Measurements from ENCODE around the gene MPST.

Gene MPST

DNA sequence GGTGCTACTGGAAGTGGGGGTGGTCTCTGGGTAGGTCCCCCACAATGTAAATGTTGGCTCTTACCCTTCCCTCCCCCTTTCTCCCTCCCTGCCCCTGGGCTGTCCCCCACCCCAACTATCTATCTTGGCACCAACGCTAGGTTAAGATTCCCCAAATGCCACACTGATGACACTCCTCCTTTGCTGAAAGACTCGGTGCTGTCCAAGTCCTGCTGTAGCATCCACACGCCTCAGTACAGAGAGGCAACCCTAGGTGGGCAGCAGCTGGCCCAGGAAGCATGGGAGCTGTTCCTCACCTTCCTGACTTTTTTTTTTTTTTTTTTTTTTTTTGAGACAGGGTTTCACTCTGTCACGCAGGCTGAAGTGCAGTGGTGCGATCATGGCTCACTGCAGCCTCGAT is 28.6 kb downstream of the MPST start:
- no peak for DNase-seq

DNA sequence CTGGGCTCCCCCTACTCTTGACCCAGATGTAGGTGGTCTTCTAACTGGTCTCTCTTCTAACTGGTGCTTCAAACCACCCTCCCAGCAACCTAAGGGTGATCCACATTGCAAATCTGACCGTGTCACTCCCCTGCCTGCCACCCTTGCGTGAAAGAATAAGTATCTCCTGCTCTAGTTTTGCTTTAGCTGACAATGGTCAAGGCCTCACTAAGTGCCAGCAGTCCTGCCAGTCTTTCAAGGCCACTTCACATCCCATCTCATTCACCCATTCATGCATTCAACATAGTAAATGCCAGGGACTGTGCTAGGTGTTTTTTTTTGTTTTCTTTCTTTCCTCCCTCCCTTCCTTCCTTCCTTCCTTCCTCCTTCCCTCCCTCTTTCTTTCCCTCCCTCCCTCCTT is 29.7 kb downstream of the MPST start:
- no peak for DNase-seq

DNA sequence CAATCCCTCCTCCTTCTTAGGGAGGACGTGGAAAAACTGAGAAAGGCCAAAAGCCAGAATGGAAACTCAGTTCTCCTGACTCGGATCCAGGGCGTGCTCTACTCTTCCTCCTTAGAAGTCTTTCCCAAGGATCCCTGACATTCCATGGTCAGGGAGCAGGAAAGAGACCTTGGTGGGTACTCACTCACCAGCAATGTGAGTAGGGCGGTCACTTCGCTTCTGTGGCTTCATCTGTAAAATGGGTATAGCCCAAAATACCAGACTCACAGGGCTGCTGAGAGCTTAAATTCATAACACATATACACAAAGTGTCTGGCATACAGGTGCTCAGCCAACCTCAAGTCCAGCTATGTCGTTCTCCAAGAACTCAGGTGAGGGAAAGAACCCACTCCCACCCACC is 31.4 kb downstream of the MPST start:
- no peak for DNase-seq

DNA sequence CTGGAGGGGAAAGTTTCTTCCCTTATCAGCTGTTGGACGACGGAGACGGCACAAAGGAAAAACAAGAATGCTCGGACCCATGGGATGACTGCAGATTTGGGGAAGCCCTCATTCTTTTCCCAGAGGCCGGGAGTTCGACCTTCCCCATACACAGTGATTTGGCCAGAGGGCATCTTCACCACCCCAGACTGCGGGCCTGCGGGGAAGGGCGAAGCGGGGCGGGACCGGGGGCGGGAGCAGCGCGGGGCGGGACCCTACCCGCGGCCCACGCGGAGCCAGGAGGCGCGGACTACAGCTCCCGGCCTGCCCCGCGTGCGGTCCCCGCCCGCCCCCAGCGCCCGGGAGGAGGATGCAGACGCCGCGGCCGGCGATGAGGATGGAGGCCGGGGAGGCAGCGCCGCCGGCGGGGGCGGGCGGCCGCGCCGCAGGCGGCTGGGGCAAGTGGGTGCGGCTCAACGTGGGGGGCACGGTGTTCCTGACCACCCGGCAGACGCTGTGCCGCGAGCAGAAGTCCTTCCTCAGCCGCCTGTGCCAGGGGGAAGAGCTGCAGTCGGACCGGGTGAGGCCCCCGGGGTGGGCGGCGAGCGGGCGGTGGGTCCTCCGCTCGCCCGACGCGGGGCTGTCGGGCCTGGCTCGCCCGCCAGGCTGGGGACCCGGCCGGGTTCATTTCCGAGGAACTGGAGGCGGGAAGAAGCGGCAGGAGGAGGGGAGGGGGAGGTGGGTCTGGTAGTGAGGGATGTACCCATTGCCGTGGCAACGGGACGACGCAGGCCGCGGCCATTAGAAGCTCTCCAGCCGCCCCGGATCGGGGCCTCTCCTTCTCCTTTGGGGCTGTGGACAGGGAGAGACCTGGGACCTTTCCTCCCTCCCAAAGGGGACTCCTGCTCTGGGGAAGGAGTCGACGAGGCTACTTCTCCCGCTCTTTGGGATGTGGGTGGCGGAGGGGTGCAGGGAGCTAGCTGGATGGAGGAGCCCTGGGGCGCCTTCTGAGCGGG is 32.1 kb downstream of the MPST start, which contains the start of gene KCTD17:
Gene KCTD17 (plus strand): TSS at position 352 of the 995 bp plus-strand sequence. CDS start 19 bp downstream, at position 371.
- DNase-seq, result peak; percentile 79 to 82

DNA sequence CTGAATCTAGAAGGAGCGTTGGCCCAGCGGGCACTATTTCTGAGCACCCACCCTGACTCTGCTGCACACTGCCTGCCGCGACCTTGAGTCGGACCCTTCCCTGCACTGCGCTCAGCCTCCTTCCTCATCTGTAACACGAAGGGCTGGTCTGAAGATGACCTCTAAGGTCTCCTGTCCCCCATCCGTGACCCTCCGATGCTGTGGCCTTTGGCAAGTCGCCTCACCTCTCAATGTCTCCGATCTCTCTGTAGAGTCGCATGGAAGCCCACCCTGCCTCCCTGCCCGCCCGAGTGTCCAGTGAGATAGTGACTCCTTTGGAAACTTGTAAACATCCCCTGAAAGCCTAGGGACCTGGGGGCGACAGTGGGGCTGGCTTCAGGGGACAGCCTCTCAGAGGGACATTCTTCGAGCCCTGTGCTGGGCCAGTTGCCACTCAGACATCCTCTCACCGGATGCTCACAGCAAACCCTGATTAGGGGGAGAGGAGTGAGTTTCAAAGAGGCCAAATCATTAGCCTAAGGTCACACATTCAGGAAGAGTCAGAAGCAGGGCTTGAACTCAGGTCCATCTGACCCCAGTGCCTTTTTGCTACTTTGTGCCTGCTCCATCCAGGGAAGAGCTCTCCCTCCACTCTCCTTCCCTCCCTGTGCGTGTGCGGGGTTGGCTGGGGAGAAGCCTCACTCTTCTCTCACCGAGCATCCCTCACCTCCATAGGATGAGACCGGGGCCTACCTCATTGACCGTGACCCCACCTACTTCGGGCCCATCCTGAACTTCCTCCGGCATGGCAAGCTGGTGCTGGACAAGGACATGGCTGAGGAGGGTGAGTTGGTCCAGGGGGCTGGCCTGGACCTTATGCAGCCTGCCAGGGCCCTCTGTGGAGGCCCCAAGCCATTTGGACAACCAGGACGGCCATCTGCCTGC is 33.1 kb downstream of the MPST start:
- no peak for DNase-seq

DNA sequence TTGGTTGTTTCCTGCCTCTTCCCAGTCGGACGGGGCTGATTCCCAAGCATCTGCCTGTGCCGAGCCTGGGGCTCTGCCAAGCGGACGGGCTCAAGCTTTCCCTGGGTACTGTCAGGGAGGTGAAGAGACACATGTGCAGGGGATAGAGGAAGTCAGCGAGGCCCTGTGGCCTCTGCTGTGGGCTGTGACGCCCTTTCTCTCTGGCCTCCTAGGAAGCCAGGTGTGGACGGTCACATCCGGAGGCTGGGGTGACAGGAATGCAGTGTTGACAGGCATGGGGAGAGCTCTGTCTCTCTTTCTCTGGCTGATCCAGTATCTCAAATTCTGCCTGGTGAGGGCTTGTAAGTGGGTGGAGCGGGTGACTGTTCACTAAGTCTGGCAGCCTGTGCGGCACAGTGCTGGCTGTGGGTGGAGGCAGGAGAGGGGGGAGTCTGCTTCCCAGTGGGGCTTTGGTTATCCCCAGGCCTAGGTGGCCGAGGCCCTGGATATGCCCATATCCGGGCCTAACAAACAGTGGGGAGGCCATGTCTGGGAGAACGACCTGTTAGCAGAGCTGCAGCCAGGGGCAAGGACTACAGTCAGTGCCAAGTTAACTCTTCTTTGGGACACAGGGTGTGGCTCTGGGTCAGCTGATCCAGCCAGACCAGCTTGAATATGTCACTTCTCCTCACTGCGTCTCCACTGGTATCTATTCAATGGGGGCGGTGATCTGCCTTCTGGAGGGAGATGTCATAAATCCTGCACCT is 33.9 kb downstream of the MPST start:
- DNase-seq, result no peak

DNA sequence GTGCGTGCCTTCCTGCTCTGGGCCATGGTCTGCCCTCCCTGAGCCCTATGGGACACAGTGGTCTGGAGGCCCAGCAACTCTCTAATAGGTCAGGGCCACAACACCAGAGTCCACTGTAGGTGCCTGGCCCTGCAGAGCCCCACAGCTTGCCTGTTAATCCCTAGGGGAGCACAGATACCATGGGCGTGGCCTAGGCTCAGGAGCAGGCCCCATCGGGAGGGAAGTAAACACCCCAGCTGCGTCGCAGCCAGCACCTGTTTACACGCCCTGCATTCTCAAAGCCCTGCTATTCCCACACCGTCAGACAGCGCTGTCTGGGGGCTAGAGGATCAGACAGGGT is 34.5 kb downstream of the MPST start:
- no peak for DNase-seq

DNA sequence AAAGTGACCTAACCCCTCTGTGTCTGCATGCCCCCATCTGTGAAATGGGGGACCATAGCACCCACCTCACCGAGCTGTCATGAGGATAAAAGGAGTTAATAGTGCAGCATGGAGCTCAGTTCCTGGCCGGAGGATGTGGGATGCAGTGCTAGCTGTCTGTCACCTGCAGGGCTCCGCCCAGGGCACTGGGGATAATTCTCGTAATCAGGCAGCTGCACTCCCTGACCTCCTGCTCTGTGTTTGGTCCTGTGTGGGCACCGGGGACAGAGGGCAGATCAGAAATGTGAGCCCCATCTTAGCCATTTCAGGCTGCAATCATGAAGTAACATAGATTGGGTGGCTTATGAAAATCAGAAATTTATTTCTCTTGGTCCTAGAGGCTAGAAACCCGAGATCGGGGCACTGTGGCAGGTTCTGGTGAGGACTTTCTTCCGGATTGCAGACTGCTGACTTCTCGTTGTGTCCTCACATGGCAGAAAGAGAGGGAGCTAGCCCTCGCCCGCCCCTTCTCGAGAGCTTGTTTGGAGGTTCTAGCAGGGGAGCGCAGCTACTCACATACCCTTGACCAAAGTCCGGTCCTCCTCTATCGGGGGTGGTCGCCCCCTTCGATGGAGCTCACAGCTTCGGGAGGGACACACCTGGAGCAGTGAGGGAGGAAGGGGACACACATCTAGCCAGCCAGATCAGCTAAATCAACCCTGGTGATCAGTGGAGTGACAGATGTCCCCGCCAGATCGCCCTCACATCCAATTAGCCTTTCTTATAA is 35.2 kb downstream of the MPST start:
- no peak for DNase-seq

DNA sequence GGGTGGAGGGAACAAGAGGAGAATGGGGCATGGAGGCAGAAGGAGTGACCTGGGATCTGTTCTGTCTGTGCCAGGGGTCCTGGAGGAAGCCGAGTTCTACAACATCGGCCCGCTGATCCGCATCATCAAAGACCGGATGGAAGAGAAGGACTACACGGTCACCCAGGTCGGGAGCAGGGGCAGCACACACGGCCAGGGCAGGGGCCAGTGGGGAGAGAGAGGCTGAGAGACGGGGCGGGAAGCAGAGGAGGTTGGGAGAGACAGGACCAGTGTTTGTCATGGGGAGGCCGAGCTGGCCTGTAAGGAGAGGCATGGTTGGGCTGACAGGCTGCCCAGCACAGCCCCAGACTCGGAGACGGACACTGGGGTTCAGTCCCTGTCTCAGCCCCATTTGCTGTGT is 36.7 kb downstream of the MPST start:
- no peak for DNase-seq

DNA sequence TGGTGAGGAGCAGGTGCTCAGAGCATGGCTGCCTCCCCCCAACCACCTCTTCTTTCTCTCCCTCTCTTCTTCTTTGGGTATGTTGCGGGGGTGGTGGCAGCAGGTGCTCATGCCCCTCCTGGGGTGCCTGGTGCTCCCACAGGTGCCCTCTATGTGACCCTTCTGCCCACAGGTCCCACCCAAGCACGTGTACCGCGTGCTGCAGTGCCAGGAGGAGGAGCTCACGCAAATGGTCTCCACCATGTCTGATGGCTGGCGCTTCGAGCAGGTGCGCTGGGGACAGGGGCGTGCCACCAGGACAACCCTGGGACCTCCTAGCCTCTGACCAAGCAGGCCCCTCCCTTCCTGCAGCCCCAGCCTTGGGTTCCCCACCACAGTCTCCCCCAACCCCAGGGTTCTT is 37.7 kb downstream of the MPST start:
- DNase-seq, result no peak

DNA sequence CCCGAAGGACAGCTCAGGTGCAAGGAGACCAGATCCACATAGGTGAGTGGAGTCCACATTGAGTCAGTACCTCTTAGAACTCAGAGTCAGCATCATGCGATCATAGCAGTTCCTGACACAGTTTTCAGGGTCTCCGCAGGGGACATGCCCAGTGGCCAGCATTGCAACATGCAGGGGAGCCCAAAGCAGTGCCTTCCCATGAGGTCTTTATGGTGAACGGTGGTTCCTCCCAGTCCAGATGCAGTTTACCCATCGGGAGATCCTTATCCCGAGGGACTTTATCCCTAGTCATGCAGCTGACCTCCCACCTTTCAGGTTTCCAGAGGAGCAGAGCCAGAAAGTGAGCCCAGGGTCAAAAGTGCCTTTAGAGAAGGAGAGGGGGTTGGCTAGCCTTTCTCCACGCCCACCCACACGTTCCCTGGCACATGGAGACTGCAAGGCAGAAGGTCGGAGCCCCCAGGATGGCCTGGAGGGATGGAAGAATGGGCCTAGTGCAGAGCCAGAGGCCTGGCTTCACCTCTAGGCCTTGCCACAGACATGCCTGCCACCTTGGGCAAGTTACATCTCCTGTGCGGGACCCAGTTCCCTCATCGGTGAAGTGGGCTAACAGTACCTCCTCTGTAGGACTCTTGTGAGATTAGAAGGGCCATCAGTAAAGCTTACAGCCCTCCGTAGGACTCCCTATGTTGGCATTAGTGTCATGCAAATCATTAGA is 38.4 kb downstream of the MPST start:
- no peak for DNase-seq

DNA sequence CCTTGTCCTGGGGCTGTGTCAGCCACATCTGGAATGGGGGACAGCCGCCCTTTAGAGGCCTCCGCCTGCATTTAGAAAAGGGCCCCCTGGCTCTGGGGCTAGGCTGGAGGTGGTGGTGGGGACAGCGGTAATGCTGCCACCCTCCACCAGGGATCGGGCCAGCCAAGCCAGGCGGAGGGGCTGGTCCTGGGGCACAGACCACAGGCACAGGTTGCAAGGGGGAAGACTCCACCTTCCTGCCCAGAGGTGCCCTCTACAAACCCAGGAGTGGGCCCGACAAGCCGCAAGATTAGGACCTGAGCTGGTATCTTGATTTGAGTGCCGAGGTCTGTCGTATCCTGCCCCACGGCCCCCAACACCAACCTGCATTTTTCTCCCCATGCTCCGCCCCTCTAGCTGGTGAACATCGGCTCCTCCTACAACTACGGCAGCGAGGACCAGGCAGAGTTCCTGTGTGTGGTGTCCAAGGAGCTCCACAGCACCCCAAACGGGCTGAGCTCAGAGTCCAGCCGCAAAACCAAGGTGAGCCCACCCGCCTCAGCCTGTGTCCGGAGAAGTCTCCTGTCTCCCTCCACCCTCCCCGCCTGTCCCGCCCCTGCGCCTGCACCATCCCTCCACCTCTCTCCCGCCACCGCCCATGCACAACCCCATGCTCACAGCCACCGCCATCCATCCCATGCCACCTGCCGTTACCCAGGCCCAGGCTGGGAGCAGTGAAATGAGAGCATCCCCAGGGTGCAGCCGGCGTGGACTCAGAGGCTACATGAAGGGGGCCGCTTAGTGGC is 39.6 kb downstream of the MPST start:
- DNase-seq, result no peak

DNA sequence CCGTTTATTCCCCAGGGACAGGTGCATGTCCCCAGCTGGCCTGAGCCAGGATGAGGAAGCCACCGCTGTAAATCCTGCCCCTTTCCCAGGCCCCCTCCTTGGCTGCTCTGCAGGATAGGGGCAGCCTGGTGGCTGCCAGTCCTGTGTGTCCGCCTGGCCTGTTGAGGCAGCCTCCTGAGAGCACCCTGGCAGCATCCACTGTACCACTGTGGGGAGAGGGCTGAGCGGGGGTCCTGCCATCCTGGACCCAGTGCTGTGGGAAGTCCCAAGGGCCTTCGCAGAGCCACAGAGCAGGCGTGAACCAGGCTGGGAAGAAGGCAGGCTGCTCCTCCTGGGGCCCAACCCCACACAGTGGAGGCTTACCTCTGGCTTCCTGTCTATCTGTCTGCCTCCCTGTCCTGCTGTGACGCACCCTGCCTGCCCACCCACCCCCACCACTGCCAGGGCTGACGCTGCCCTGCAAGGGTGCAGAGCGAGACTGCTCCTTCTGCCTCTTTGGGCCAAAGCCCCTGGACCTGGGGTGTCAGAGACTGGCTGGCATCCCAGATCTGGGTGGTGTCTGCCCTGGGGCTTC is 40.4 kb downstream of the MPST start:
- no peak for DNase-seq

DNA sequence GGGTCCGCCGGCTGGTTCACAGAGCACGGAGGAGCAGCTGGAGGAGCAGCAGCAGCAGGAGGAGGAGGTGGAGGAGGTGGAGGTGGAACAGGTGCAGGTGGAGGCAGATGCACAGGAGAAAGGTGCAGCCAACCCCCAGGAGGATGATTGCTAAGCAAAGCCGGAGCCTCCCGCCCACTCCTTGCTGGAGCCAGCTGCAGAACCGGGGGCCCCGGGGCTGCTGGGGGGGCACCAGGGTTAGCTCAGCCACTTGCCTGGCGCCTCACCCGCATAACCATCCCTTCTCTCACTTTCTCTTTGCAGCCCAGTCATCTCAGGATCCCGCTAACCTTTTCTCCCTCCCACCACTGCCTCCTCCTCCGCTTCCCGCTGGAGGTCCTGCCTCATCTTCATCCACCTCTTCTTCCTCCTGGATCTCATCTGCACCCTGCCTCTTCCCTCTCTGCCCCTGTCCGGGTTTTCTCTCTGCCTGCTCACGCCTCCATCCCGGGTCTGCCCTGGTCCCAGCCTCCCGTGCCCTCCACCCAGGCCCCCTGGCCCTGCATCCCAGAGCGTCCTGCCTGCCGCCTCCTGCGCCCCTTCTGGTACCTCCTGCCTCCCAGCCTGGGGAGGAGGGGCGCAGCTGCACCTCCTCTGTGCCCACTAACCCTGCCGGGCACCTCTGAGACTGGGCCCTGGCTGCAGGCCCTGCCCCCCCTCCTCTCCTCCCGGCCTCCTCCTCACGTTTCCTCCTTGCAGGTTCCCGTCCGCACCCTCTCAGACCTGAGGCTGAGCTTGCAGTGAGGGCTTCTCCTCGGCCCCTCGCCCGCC is 41.5 kb downstream of the MPST start:
- peak; percentile 72 to 79 for DNase-seq

DNA sequence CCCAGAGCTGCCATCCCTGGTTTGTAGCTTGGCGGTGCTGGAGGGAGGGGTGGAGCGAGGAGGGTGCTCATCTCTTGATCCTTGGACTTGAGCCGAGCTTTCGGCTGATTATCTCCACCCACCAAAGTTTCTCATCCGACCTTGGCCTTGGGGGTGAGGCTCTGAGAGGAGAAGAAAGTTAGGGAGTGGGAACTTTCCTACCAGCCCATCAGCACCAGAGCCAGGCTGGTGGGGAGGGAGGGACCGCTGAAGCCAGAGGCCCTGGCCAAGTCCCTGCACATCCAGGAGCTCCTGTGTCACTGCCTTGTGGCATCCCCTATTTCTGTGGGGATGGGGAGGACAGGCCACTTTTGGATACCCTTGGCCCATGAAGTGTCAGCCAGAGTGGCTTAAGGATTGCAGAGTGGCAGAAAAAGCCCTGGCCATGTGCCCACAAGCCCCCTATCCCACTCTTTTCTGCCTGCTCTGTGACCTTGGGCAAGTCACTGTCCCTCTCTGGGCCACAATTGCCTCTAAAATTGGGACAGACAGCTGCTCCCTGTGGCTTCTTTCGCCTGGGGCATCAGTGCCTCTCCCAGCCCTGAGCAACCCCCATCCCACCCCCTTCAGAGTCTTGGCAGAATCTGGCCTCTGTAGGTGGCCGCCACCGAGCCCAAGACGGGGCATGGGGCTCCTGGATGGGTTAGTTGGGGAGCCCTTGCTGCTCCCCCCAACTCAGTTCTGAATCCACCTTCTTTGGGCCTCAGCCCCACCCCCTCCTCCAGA is 42.3 kb downstream of the MPST start:
- DNase-seq, result no peak

DNA sequence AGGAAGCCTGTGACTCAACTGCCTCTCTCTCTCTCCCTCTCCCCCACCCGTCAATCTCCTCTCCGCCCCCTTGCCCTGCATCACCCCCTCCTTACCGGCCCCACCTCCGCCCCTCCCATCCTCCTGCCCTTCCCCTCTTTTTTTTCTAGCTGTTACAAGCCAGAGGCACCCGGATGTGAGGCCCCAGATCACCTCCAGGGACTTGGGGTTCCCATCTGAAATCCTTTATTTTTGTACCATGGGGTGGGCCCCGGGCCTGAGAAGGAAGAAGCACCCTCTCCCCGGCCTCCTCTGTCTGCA is 42.8 kb downstream of the MPST start:
- peak in 1 of 2 experiments; percentile 40 for DNase-seq

DNA sequence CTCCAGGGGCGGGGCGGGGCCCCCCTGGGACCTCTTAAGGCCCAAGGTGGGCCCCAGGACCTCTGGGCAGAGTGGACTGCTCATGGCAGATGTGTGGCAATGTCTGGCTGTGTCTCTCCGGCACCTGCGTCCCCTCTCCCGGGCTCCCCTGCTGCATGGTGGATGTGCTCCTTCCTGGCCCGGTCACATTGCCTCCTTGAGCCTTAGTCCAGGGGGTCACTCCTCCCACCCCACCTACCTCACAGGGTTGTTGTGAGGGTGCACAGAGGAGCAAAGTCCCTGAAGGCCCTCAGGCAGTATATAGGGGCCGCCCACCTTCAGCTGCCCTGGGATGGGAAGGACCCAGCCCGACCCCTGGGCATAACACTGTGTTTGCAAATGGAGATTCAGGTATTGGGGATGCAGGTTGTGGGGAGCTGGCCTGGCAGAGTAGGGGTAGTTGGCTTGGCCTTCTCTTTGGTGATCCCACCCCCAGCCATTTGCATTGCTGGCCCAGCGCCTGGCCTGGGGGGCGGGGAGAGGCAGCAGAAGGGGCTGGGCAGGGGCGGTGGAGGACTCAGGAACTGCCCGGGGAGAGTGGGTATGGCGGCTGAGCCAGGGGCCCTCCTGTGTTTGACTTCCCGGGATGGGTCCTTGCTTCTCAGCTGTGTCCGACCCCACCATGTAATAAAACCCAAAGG is 43.3 kb downstream of the MPST start:
- DNase-seq, result no peak

Measured in activated CD4-positive, alpha-beta T cell treated with anti-CD3 and anti-CD28 coated beads, Interleukin-2, amount 50 U/mL, for 48 hours (primary cell).